ENCODE measurements around the gene HACD2. TPM values are rescaled to one million over a fixed set of nuclear protein-coding genes. Genes with fewer than 3 reads are reported as not detected.

The HACD2 gene
- total RNA-seq, 2 experiments from 2014 or later: 30.7 to 31.0 TPM

DNA sequence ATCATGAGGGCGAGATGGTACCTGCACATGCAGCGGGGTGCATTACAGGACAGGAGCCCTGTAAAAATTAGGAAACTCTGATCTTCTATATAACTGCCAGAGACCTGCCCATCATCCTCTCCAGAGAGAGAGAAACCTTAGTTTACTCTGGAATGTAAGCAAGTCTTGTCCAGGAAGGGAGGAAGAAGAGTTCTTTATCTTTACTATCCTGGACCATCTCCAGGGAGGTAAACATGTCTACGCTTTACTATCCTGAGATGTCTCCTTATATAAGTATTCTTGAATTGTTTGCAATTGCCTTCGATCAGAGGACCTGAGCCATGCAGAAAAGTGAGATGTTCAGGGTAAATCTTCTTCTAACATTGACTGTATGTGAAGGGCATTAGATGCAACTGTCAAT, 12.7 kb upstream of the HACD2 start:
- DNase-seq: no peak
- peaks cover 34% of the 10 kb centered on the region for H3K36me3 Mint-ChIP-seq
- H3K4me1 Mint-ChIP-seq: no peaks in the 10 kb centered on the region
- H3K27ac Mint-ChIP-seq: no peak overlapping the region
- H3K4me3 Mint-ChIP-seq: no peak overlapping the region
- H3K27me3 Mint-ChIP-seq: no peaks in the 10 kb centered on the region
- H3K9me3 Mint-ChIP-seq: peaks cover under 1% of the 10 kb centered on the region

DNA sequence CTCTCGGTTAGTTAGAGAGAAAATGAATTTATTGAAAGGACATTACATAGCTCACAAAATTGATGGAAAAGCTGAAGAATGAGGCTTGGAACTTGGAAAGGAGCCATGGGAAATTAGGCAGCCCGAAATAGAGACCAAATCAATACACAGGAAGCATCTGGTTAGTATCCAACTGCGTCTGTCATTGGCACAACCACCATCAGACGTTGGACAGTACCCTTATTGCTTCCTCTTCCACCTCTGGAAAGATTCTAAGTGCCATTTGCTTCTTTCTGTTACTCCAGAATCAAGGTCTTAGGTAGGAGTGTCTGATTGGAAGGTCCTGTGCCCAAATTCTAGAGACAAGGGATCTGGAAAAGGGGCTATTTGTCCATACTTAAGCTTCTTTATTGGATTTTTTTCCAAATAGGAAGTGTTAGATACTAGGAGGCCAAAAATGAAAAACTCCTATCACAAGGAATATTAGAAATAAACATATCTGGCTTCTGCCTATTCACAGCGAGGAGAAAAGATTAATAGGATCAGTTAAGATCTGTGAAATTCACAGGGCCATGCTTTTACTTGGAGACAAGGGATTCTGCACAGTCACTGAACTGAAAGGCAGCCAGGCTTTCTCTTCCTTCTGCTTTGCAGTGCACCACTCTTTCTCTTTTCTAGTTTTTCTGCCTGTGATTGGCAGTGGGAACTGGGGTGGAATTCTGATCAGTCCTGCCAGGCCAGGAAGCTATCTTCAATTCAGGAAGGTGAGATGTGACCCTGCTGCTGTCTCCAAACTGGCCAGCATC, 10.7 kb upstream of the HACD2 start:
- Mint-ChIP-seq H3K4me3 (no peak overlapping the region), H3K36me3 (peaks cover 52% of the 10 kb centered on the region), H3K4me1 (no peaks in the 10 kb centered on the region), H3K9me3 (peaks cover 12% of the 10 kb centered on the region), H3K27me3 (no peaks in the 10 kb centered on the region), H3K27ac (no peak overlapping the region)
- no peak for DNase-seq

DNA sequence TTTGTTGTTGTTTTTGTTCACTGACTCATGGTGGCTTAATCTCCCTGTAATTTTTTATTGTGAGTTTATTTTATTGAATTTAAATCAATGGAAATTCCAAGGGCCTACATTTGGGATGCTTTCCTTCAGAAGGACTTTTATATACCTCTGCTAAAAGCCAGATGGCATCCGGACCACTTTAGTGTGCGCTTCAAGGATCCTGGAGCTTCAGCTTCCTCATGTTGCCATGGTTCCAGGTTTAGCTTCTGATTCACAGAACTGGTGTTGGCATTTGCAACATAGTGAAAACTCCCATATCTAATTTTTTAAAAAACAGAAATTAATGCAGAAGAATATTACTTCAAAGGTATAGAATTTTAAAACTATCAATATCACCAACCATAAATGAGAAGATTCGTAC, 8.5 kb upstream of the HACD2 start:
- H3K27ac Mint-ChIP-seq: no peak overlapping the region
- DNase-seq: no peak
- no peaks in the 10 kb centered on the region for H3K4me1 Mint-ChIP-seq
- H3K36me3 Mint-ChIP-seq: peaks cover 61% of the 10 kb centered on the region
- H3K9me3 Mint-ChIP-seq: peaks cover 20% of the 10 kb centered on the region
- H3K4me3 Mint-ChIP-seq: no peak overlapping the region
- H3K27me3 Mint-ChIP-seq: no peaks in the 10 kb centered on the region

DNA sequence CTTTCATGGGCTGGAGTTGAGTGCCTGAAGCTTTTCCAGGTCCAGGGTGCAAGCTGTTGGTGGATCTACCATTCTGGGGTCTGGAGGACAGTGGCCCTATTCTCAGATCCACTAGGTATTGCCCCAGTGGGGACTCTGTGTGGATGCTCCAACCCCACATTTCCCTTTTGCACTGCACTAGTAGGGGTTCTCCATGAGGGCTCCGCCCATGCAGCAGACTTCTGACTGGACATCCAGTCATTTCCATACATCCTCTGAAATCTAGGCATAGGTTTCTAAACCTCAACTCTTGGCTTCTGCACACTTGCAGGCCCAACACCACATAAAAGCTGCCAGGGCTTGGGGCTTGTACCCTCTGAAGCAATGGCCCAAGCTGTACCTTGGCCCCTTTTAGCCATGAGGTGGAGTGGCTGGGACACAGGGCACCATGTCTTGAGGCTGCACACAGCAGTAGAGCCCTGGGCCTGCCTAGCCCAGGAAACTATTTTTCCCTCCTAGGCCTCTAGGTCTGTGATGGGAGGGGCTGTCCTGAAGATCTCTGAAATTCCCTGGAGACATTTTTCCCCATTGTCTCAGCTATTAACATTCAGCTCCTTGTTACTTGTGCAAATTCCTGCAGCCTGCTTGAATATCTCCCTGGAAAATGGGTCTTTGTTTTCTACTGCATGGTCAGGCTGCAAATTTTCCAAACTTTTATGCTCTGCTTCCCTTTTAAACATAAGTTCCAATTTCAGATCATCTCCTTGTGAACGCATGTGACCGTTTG, 6.0 kb upstream of the HACD2 start:
- Mint-ChIP-seq H3K27ac (no peak overlapping the region), H3K4me3 (no peak overlapping the region), H3K36me3 (peaks cover 68% of the 10 kb centered on the region), H3K27me3 (no peaks in the 10 kb centered on the region), H3K9me3 (peaks cover 20% of the 10 kb centered on the region), H3K4me1 (peaks cover 7% of the 10 kb centered on the region)
- no peak for DNase-seq

DNA sequence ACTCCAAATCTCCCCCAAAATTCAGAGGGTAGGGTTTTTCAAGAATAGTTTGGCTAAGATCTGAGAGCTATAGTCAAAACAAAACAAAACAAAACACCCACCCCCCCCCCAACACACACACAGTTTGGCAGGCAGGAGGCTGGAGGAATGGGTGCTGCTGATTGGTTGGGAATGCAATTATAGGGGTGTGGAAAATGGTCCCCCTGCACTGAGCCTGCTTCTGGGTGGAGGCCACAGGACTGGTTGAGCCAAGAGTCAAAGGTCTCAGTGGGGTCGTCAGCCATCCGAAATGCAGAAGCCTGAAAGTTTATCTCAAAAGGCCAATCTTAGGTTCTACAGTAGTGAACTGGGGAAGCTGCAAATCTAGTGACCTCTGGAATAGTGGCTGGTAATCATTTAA, 2.5 kb upstream of the HACD2 start:
- Mint-ChIP-seq H3K9me3 (peaks cover 19% of the 10 kb centered on the region), H3K4me1 (peaks cover 19% of the 10 kb centered on the region), H3K4me3 (peak overlapping the region; percentile 29), H3K27ac (no peak overlapping the region), H3K36me3 (peaks cover 54% of the 10 kb centered on the region), H3K27me3 (no peaks in the 10 kb centered on the region)
- DNase-seq: no peak

DNA sequence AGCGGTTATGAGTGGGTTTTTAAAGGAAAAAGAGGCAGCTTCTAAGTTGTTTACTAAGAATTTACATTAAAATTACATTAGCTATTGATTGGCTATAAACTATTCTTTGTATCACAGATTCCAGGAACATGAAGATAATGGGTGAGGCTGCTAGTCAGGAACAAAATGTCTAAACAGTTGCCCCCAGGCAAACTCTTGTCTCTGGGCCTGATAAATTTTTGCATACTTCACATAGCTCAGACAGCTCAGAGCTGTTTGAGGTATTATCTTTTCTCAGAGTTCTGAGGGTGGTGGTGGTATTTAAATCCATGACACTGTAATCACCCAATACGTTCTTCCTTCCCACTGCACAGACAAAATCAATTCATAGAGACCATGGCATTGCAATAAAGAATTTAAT, 2.1 kb upstream of the HACD2 start:
- Mint-ChIP-seq H3K27me3 (no peaks in the 10 kb centered on the region), H3K27ac (no peak overlapping the region)

DNA sequence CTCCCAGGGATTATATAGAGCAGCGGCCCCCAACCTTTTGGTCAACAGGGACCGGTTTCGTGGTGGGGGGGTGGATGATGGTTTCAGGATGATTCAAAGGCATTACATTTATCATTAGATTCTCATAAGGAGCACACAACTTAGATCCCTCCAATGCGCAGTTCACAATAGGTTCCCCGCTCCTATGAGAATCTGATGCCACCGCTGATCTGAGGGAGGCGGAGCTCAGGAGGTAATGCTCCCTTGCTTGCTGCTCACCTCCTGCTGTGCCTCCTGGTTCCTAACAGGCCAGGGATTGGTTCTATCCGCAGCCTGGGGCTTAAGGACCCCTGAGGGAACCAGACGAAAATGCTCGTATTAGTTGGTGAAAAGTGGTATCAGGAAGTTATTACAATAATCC, 1.3 kb upstream of the HACD2 start:
- peaks cover 23% of the 10 kb centered on the region for H3K4me1 Mint-ChIP-seq
- H3K27me3 Mint-ChIP-seq: no peaks in the 10 kb centered on the region
- H3K9me3 Mint-ChIP-seq: peaks cover 12% of the 10 kb centered on the region
- DNase-seq: peak; percentile 57
- H3K36me3 Mint-ChIP-seq: peaks cover 47% of the 10 kb centered on the region
- no peak overlapping the region for H3K27ac Mint-ChIP-seq
- no peak overlapping the region for H3K4me3 Mint-ChIP-seq

More for the DNA sequence above, 2.1 kb upstream of the HACD2 start:
- Mint-ChIP-seq H3K4me1 (peaks cover 19% of the 10 kb centered on the region), H3K36me3 (peaks cover 49% of the 10 kb centered on the region), H3K9me3 (peaks cover 19% of the 10 kb centered on the region), H3K4me3 (peak overlapping the region; percentile 29)
- no peak for DNase-seq

DNA sequence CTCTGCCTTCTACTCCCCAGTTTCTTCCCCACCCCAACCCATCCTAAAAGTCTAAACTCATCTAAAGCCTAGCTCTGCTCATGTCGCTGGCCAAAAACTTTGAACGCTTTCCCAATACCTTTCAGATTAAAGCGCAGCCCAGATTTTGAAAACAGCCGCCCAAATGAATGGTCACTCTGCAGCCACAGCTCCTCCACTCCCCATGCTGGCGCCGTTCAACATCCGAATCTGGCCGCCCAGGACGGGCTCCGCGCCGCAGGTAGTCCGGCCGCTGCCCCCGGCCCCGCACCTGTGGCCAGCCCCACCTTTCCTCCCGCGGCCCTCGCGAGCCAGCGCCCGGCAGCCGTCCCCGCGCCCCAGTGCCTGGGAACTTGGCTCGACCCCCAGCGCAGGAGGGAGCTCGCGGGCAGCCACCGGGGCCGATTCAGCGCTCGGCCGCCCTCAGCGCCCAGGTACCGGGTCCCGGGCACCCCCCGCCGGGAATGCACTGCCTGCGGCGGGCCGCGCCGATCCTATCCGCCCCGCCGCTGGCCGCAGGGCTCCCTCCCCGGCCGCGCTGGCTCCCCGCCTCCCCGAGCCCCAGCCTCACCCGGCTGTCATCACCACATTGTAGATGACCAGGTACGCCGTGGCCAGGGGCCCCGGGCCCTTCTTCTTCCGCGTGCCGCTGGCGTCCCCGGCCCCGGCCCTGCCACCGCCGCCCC, 417 bp downstream of the HACD2 start:
- peaks cover 41% of the 10 kb centered on the region for H3K36me3 Mint-ChIP-seq
- peaks cover 23% of the 10 kb centered on the region for H3K4me1 Mint-ChIP-seq
- H3K27me3 Mint-ChIP-seq: no peaks in the 10 kb centered on the region
- no peak for DNase-seq
- H3K27ac Mint-ChIP-seq: peak overlapping the region; percentile 82
- H3K4me3 Mint-ChIP-seq: no peak overlapping the region
- no peaks in the 10 kb centered on the region for H3K9me3 Mint-ChIP-seq

DNA sequence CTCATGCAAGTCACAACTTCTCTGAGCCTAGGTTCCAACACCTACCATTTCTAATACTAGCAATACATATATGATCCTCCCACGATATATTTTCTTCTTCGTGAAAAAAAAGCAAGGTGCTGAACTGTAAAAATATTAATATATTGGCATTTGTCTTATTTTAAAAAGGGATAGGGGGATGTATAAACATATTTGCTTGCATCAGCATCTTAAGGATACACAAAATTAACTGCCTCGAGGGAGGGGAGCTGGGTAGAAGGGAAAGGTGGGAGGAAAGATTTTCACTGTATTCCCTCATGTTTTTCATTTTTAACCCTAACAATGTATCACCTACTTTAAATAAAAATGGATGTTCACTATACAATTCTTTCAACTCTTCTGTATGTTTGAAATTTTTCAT, 1.3 kb downstream of the HACD2 start:
- H3K27ac Mint-ChIP-seq: no peak overlapping the region
- DNase-seq: no peak
- H3K4me1 Mint-ChIP-seq: peaks cover 23% of the 10 kb centered on the region
- H3K4me3 Mint-ChIP-seq: no peak overlapping the region
- no peaks in the 10 kb centered on the region for H3K9me3 Mint-ChIP-seq
- no peaks in the 10 kb centered on the region for H3K27me3 Mint-ChIP-seq
- peaks cover 37% of the 10 kb centered on the region for H3K36me3 Mint-ChIP-seq

DNA sequence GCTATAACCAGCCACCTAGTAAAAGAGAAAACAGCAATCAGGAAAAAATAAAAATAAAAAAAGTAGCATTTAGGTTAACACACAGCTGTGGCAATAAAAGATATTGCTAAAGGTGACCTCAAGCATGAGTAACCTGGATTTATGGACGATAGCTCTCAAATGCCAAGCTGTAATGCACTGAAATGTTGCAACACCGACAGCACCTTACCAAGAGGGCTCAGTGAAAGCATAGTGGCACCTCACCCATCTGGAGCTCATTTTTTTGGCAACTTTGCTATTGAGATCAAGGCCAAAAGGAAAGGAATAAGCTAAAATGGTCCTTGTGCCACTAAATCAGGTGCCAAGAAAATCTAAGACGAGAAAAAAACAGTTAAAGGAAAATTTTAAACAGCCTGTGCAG, 2.5 kb downstream of the HACD2 start:
- Mint-ChIP-seq H3K27ac (no peak overlapping the region), H3K27me3 (no peaks in the 10 kb centered on the region), H3K4me3 (no peak overlapping the region), H3K9me3 (no peaks in the 10 kb centered on the region), H3K36me3 (peaks cover 31% of the 10 kb centered on the region), H3K4me1 (peaks cover 24% of the 10 kb centered on the region)
- DNase-seq: no peak

DNA sequence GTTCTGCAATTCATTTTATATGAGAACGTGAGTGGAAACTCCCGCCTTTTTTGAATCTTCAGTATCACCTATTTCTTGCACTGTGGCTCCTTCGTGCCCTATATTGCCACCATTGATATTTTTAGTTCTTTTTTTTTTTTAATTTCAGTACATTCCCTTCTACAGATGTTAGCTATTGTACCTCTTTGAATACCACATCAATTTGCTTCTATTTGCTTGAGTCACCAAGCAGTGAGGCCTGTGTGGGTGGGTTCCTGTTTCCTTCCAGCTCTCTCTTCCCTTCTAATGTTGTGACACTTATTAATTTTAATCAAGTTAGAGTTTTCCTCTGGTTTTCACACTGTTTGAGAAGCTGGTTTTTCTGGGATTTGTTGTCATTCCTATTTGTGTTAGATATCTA, 8.7 kb downstream of the HACD2 start:
- no peaks in the 10 kb centered on the region for H3K9me3 Mint-ChIP-seq
- peaks cover 25% of the 10 kb centered on the region for H3K36me3 Mint-ChIP-seq
- peak; percentile 25 for DNase-seq
- peaks cover 37% of the 10 kb centered on the region for H3K4me1 Mint-ChIP-seq
- H3K27ac Mint-ChIP-seq: peak overlapping the region; percentile 55
- no peaks in the 10 kb centered on the region for H3K27me3 Mint-ChIP-seq
- no peak overlapping the region for H3K4me3 Mint-ChIP-seq

DNA sequence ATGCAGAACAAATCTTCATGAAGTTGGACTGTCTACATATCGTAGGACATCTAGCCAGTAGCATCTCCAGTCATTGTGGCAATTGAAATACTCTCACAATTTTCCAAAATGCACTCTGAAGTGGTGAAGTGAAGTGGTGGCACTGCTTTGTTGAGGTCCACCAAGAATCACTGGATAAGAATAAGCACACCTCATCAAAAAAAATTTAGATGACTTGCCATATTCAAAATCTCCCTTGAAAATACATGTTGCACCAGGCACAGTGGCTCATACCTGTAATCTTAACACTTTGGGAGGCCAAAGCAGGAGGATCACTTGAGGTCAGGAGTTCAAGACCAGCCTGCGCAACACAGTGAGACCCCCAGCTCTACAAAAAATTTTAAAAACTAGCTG, 12.9 kb downstream of the HACD2 start:
- peaks cover 44% of the 10 kb centered on the region for H3K4me1 Mint-ChIP-seq

DNA sequence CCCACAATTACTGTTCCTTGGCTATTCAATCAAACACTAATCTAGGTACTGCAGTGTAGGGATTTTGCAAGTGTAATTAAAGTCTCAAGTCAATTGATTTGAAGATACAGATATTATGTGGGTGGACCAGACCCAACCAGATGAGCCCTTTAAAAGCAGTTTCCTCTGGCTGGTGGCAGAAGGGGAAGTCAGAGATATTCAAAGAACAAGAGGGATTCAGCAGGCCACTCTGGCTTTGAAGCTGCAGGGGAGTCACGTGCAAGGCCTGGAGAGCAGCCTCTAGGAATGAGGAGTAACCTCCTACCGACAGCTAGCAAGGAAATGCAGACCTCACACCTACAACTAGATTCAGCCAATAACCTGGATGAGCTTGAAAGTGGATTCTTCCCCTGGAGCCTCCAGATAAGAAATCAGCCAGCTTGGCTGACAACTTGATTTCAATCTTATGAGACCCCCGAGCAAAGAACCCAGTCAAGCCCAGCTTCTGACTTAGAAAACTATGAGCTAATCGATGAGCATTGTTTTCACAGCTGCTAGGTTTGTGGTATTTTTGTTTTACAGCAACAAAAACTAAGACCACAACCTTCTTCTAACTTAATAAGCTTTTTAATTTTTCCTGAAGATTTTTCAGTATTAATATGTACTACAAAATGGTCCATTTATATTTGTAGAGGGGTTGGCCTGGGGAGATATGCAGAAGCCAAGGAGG, 13.4 kb downstream of the HACD2 start:
- Mint-ChIP-seq H3K27ac (no peak overlapping the region), H3K36me3 (peaks cover 3% of the 10 kb centered on the region), H3K4me3 (no peak overlapping the region), H3K4me1 (peaks cover 38% of the 10 kb centered on the region), H3K27me3 (no peaks in the 10 kb centered on the region), H3K9me3 (no peaks in the 10 kb centered on the region)
- DNase-seq: no peak

More for the DNA sequence above, 12.9 kb downstream of the HACD2 start:
- no peak overlapping the region for H3K27ac Mint-ChIP-seq
- H3K27me3 Mint-ChIP-seq: no peaks in the 10 kb centered on the region
- H3K4me3 Mint-ChIP-seq: no peak overlapping the region
- H3K36me3 Mint-ChIP-seq: peaks cover 7% of the 10 kb centered on the region
- no peaks in the 10 kb centered on the region for H3K9me3 Mint-ChIP-seq
- no peak for DNase-seq

DNA sequence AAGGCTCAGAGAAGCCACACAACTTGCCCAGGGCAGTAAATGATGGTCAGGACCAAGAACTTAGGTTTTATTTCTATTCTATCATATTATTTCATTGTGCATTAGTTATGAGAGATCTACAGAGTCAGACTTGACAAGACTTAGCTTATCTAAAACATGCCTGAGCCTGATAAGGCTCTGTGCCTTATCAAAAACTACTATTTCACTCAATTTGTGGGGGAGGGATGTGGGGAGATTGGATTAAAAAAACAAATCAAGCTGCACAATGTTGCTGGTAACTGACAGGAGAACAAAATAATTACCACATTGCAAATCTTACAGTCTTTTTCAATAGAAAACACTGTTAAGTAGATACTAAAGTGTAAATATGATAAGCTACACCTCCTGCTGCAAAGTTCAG, 16.0 kb downstream of the HACD2 start:
- no peak overlapping the region for H3K27ac Mint-ChIP-seq
- DNase-seq: no peak
- H3K9me3 Mint-ChIP-seq: no peaks in the 10 kb centered on the region
- H3K36me3 Mint-ChIP-seq: peaks cover 3% of the 10 kb centered on the region
- no peak overlapping the region for H3K4me3 Mint-ChIP-seq
- peaks cover 30% of the 10 kb centered on the region for H3K4me1 Mint-ChIP-seq
- no peaks in the 10 kb centered on the region for H3K27me3 Mint-ChIP-seq

DNA sequence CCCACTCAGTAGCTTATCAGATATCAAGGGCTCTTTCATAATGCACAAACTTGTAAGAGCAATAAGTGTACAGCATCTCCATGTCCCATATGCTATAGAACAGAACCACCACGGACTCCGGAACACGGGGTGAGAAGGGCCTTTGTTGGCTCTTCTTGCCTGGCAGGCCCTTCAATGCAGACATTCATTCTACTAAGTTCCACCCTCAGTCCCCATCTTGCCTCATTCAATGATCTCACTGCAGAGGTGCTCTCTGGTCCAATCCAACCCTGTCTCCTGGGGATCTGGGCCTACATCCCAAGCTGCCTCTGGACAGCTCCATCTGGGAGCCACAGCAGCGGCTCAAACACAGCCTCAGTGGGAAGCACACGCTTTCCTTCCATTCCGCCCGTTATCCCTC, 16.8 kb downstream of the HACD2 start:
- Mint-ChIP-seq H3K27me3 (no peaks in the 10 kb centered on the region), H3K4me1 (peaks cover 28% of the 10 kb centered on the region), H3K36me3 (peaks cover 3% of the 10 kb centered on the region), H3K4me3 (no peak overlapping the region), H3K9me3 (no peaks in the 10 kb centered on the region), H3K27ac (no peak overlapping the region)
- no peak for DNase-seq

All from activated naive CD8-positive, alpha-beta T cell treated with anti-CD3 and anti-CD28 coated beads for 36 hours (primary cell).